GM12891 (cell line): ENCODE measurements around the gene ZBTB24.

Source experiments
- POLR2A ChIP-seq: IDR thresholded peaks from 2 replicates; pipeline ENCODE4 v1.6.1; 2011; ENCODE audit warnings: low read depth, low read length, control low read depth
- SPI1 ChIP-seq: IDR thresholded peaks from 2 replicates; pipeline ENCODE4 v1.6.1; 2011; ENCODE audit warnings: low read depth, low read length, control low read depth
- TAF1 ChIP-seq: IDR thresholded peaks from 2 replicates; pipeline ENCODE4 v1.6.1; 2011; ENCODE audit warnings: low read depth, low read length, control low read depth

GRCh38 chr6:109467696-109468095 lies 15.3 kb downstream of the ZBTB24 start:
- TF ChIP-seq POLR2A = no peak
- no peak for TF ChIP-seq TAF1
- TF ChIP-seq SPI1 = no peak
